ENCODE data around the gene SCARF1.

SCARF1 gene

GRCh38 chr17:1617620-1618174 lies 27.8 kb downstream of the SCARF1 start:
- TF ChIP-seq CTCF (IDR thresholded peaks at IDR 0.05; ENCODE audit: low read depth, low read length), result no peak
- no peaks in the 10 kb centered on the region for H3K36me3 ChIP-seq
- no peak overlapping the region for H3K4me3 ChIP-seq (ENCODE audit: low read depth, low read length)
- no peaks in the 10 kb centered on the region for H3K9me3 ChIP-seq
- no peaks in the 10 kb centered on the region for H3K4me1 ChIP-seq
- no peak for DNase-seq
- no peaks in the 10 kb centered on the region for H3K27me3 ChIP-seq

- Histone ChIP-seq H3K9me3 (no peaks in the 10 kb centered on the region), H3K4me3 (ENCODE audit: low read depth, low read length) (no peak overlapping the region), H3K36me3 (no peaks in the 10 kb centered on the region), H3K27me3 (no peaks in the 10 kb centered on the region), H3K4me1 (no peaks in the 10 kb centered on the region)
- no peak for DNase-seq
- TF ChIP-seq CTCF (IDR thresholded peaks at IDR 0.05; ENCODE audit: low read depth, low read length), result no peak
Observed at GRCh38 chr17:1616101-1616500, 29.4 kb downstream of the SCARF1 start.

- no peak for DNase-seq
- Histone ChIP-seq H3K27me3 (no peaks in the 10 kb centered on the region), H3K9me3 (no peaks in the 10 kb centered on the region), H3K4me3 (ENCODE audit: low read depth, low read length) (no peak overlapping the region), H3K36me3 (no peaks in the 10 kb centered on the region), H3K4me1 (no peaks in the 10 kb centered on the region)
- no peak for TF ChIP-seq CTCF (IDR thresholded peaks at IDR 0.05; ENCODE audit: low read depth, low read length)
Observed at GRCh38 chr17:1612400-1612799, 33.1 kb downstream of the SCARF1 start.

- Histone ChIP-seq H3K9me3 (no peaks in the 10 kb centered on the region), H3K36me3 (no peaks in the 10 kb centered on the region), H3K27me3 (no peaks in the 10 kb centered on the region), H3K4me1 (no peaks in the 10 kb centered on the region), H3K4me3 (ENCODE audit: low read depth, low read length) (no peak overlapping the region)
- DNase-seq, result no peak
- TF ChIP-seq CTCF (IDR thresholded peaks at IDR 0.05; ENCODE audit: low read depth, low read length), result no peak
Observed at GRCh38 chr17:1611715-1612114, 33.8 kb downstream of the SCARF1 start.

- H3K4me1 ChIP-seq, result no peaks in the 10 kb centered on the region
- H3K9me3 ChIP-seq, result no peaks in the 10 kb centered on the region
- H3K27me3 ChIP-seq, result no peaks in the 10 kb centered on the region
- no peak for DNase-seq
- no peaks in the 10 kb centered on the region for H3K36me3 ChIP-seq
- H3K4me3 ChIP-seq (ENCODE audit: low read depth, low read length), result no peak overlapping the region
- TF ChIP-seq CTCF (IDR thresholded peaks at IDR 0.05; ENCODE audit: low read depth, low read length), result no peak
Observed at GRCh38 chr17:1608676-1609075, 36.9 kb downstream of the SCARF1 start.

GRCh38 chr17:1607971-1608320 lies 37.6 kb downstream of the SCARF1 start:
- no peak overlapping the region for H3K4me3 ChIP-seq (ENCODE audit: low read depth, low read length)
- H3K4me1 ChIP-seq, result no peaks in the 10 kb centered on the region
- H3K27me3 ChIP-seq, result no peaks in the 10 kb centered on the region
- no peaks in the 10 kb centered on the region for H3K9me3 ChIP-seq
- TF ChIP-seq CTCF (IDR thresholded peaks at IDR 0.05; ENCODE audit: low read depth, low read length), result no peak
- H3K36me3 ChIP-seq, result no peaks in the 10 kb centered on the region
- no peak for DNase-seq

All from BE2C (cell line).